ENCODE results near the gene ANGPTL4.

GRCh38 chr19:8335343-8336071, 28.4 kb upstream of the ANGPTL4 start:
- TF ChIP-seq POLR2AphosphoS5 (IDR thresholded peaks at IDR 0.05) (no peak), CTCF (IDR thresholded peaks at IDR 0.05) (no peak)

Data from gastroesophageal sphincter (tissue), 3 donors.